Activated CD4-positive, alpha-beta T cell treated with anti-CD3 and anti-CD28 coated beads for 1 hour (primary cell): Measurements from ENCODE around the gene ZNF618.

Experiments used
- DNase-seq: peaks from one replicate; pipeline ENCODE4 v3.0.0-alpha.2; 2020

The ZNF618 gene, protein sequence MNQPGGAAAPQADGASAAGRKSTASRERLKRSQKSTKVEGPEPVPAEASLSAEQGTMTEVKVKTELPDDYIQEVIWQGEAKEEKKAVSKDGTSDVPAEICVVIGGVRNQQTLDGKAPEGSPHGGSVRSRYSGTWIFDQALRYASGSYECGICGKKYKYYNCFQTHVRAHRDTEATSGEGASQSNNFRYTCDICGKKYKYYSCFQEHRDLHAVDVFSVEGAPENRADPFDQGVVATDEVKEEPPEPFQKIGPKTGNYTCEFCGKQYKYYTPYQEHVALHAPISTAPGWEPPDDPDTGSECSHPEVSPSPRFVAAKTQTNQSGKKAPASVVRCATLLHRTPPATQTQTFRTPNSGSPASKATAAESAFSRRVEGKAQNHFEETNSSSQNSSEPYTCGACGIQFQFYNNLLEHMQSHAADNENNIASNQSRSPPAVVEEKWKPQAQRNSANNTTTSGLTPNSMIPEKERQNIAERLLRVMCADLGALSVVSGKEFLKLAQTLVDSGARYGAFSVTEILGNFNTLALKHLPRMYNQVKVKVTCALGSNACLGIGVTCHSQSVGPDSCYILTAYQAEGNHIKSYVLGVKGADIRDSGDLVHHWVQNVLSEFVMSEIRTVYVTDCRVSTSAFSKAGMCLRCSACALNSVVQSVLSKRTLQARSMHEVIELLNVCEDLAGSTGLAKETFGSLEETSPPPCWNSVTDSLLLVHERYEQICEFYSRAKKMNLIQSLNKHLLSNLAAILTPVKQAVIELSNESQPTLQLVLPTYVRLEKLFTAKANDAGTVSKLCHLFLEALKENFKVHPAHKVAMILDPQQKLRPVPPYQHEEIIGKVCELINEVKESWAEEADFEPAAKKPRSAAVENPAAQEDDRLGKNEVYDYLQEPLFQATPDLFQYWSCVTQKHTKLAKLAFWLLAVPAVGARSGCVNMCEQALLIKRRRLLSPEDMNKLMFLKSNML

DNA sequence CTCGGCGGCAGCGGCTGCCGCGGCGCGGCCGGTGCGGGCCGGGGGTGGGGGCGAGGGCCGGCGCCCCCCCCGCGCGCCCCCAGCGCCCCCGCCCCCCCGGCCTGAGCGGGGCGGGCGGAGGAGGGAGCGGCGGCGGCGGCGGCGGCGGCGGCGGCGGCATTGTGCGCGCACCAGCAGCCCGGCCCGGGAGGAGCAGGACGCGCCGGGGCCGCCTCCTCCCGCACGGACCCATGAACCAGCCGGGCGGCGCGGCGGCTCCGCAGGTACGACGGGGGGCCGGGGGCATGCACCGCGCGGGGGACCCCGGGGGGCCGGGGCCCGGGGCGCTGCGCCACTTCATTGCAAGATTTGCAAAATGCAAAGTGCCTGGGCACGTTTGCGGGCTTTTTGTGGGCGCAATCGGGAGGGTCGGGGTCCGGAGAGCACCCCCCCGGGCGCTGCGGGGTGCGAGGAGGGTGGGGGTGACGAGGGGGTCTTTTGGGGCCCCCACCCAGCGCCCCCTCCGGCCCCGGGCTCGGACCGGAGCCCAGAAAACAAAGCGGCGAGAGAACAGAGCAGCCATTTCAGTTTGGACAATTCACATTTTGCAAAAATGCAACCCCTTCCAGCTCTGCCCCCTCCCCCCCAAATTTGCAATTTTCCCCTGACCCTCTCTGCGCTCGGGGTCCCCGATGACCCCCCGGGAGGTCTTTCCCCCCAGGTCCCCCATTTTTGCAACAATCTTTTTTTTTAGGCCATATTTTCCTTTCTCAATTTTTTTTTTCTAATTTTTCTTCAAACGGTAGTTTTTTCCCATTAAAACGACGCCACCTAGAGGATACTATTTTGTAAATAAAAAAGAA is at the start of gene ZNF618:
Gene ZNF618 (plus strand): TSS at position 159 of the 842 bp plus-strand sequence. CDS start 72 bp downstream, at position 231.
- no peak for DNase-seq

GRCh38 chr9:113828221-113828620 is 47.9 kb upstream of the ZNF618 start:
- no peak for DNase-seq

- no peak for DNase-seq
Measured at GRCh38 chr9:113837334-113837733, 38.8 kb upstream of the ZNF618 start.

- no peak for DNase-seq
Measured at GRCh38 chr9:113842086-113842485, 34.0 kb upstream of the ZNF618 start.

GRCh38 chr9:113844466-113844865 is 31.6 kb upstream of the ZNF618 start:
- DNase-seq: no peak

- DNase-seq: no peak
Measured at GRCh38 chr9:113851359-113851758, 24.8 kb upstream of the ZNF618 start.

DNA sequence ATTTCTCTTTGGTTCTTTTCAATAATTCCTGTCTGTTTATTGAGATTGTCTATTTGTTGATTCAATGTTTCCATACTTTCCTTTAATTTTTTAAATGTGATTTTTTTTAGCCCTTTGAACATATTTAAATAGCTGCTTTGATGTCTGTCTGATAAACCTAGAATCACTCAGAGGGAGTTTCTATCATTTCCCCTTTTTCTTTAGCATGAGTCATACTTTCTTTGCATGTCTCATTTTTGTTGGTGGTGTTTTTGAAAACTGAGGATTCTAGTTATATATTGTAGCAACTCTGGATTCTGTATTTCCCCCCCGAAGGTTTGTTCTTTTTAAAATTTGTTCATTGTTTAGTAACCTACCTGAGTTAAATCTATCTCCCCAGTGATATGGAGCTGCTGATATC is 24.2 kb upstream of the ZNF618 start:
- no peak for DNase-seq

GRCh38 chr9:113853333-113853732 is 22.8 kb upstream of the ZNF618 start:
- no peak for DNase-seq

DNA sequence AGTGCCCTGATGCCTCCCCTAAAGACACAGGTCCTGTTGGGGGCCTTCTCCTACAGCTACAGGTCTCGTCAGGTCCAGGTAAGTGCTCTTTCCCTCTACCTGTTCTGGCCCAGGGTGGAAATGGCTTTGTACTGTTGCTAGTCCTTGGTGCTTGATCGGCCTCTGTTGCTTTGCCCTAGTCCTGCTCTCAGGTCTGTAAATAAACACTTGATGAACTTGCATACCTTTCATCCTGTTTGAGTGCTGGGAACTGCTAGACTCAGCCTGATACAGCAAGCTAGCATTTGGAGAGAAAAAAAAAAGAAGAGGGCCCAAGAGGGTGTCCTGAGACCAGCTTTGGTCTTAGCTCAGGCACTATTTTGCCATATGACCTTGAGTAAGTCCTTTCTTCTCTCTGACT is 21.8 kb upstream of the ZNF618 start:
- DNase-seq: no peak

DNA sequence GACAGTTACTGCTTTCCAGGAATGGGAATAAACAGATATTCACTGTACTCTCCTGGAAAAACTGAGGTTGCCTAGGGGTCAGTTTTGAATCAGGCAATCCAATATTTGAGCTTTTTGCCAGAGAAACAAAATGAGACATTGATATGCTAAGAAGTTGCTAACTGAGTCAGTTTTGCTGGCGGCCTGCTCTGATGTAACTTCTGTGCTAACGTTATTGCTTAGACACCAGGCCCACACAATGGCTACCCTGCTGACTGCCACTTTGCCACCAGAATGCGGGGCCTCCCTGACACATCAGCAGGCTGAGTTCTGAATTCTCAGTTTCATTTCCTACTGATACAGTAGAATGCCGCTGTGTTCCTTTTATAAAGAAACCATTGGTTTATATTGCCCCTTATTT is 18.2 kb upstream of the ZNF618 start:
- DNase-seq: no peak

DNA sequence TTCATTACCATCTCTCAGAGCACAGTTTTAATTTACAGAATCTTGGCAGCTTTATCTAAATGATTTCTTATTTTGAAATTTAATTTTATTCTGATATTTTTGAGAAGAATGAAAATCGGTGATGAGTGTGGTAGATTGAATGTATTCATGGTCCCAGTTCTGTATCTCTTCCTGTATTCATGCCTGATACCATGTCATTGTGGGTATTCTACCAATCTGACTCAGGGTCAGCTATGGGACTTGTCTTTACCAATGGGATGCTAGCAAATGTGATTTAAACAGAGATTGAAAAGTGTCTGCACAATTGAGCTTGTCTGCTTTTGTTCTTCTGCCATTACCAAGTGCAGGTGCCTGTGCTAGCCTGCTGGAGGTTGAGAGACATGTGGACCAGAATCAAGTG is 17.8 kb upstream of the ZNF618 start:
- no peak for DNase-seq

- DNase-seq: no peak
Measured at GRCh38 chr9:113863345-113863744, 12.8 kb upstream of the ZNF618 start.

DNA sequence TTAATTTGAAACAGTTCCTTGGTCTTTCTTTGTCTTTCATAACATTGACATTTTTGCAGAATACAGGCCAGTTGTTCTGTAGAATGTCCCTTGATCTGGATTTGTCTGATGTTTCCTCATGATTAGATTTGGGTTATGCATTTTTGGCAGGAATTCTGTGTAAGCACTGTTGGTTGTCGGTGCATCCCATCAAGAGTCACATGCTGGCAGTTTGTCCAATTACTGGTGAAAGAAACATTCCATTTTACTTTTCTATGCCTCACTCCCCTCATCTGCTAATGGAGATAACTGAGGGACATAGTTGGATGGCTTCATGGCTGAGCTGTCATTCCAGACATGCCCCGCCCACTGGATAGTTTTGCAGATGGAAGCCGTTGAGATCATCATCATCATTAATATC is 7.6 kb upstream of the ZNF618 start:
- DNase-seq: no peak

- no peak for DNase-seq
Measured at GRCh38 chr9:113872485-113873143, 3.5 kb upstream of the ZNF618 start.

- DNase-seq: no peak
Measured at GRCh38 chr9:113873446-113873845, 2.7 kb upstream of the ZNF618 start.

GRCh38 chr9:113873926-113874325 is 2.2 kb upstream of the ZNF618 start:
- DNase-seq: no peak

- DNase-seq: no peak
Measured at GRCh38 chr9:113875459-113876150, 504 bp upstream of the ZNF618 start.

DNA sequence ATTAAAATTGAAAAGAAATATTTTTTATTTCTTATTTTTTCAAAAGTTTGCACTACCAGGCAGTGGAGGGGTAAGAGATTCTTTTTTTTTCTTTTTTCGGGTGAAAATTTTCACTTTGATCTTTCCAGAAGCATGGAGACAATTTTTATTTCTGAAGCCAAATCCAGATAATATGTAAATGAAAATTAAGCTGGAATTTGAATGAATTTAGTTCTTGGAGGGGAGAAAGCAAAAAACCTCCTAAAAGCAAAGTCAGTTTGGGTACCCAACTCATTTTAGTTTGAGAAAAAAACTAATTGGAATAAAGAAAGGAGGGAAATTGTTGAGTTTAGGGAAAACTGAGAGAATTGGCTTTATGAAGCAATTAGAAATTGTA is 872 bp downstream of the ZNF618 start:
- no peak for DNase-seq

DNA sequence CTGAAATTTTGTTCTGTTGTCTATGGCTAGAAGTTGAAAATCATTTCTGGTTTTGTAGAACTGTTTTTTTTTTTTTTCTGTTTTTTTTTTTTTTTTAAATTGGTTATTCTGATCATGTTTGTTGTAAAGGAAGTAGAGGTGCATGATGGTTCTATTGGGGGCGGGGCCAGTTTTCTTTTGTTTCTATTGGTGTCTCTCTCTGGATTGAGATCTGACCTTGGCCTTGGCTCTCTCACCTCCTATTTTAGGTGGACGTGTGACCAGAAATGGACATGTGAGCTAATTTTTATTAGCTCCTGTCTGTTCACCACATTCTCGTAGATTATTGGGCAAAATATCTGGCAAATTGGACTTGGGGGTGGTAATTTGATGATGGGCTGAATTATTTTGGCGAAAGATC is 3.2 kb downstream of the ZNF618 start:
- no peak for DNase-seq

DNA sequence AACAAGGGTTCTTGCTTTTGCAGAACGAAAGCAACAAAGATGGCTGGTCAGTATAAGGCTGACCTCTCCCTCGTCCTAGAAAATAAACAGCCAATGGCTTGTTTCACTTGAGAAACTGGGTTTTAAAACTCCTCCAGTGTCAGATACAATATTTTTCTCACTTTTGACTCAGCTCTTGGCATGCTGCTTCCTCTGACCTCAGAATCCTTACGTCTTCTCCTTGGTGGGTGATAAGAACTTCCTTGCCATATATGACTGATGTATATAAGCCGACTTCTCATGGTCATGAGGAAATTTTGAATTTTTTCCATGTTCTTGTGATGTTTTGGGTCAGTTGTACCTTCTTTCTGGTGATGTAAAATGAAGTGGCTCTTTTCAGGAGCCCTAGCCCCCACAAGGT is 3.8 kb downstream of the ZNF618 start:
- DNase-seq: no peak

DNA sequence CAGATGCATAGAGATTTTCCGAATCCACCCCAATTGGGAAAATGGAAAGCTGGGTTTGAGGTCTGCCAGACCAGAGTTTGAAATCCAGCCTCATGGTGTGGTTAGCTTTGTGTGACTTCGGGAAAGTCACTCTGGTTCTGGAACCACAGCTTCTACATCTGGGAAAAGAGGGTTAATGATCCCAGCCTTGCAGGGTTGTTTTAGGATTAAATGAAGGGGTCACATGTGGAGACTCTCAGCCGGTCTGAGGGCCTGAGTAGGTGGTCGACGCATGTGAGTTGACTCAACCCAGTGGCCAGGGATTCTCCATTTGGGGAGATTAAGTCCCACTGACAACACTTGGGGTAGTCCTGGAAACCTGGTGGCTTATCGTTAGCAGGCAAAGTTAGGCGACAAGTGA is 6.1 kb downstream of the ZNF618 start:
- DNase-seq: no peak

- DNase-seq: no peak
Measured at GRCh38 chr9:113882636-113883164, 6.6 kb downstream of the ZNF618 start.
